Astrocyte of the cerebellum (primary cell): ENCODE measurements around the gene SFXN2.
"Not testable (repeated sequence)": the region's sequence is repeated elsewhere in the genome, so short reads cannot be mapped to it uniquely, and the experiment has no call there.

Source experiments
- DNase-seq: peaks from one replicate; pipeline ENCODE4 v3.0.0-alpha.2; 2011; ENCODE audit warnings: low read depth
- H3K4me3 ChIP-seq: 2 replicates; pipeline ENCODE4 v1.5.1; 2011; ENCODE audit warnings: mild to moderate bottlenecking, low read depth, low read length, moderate library complexity
- in situ Hi-C: cut with HindIII; loops from 2 replicates; pipeline ENCODE4 v1.10.0; 2017; ENCODE audit warnings: low sequenced_read_pairs
- TF ChIP-seq, protein P1 (sequence below): IDR thresholded peaks from 2 replicates; pipeline ENCODE4 v1.5.1; 2012; ENCODE audit warnings: low read length, low read depth, moderate library complexity, mild to moderate bottlenecking; ENCODE audit errors: missing control alignments

Gene SFXN2

DNA sequence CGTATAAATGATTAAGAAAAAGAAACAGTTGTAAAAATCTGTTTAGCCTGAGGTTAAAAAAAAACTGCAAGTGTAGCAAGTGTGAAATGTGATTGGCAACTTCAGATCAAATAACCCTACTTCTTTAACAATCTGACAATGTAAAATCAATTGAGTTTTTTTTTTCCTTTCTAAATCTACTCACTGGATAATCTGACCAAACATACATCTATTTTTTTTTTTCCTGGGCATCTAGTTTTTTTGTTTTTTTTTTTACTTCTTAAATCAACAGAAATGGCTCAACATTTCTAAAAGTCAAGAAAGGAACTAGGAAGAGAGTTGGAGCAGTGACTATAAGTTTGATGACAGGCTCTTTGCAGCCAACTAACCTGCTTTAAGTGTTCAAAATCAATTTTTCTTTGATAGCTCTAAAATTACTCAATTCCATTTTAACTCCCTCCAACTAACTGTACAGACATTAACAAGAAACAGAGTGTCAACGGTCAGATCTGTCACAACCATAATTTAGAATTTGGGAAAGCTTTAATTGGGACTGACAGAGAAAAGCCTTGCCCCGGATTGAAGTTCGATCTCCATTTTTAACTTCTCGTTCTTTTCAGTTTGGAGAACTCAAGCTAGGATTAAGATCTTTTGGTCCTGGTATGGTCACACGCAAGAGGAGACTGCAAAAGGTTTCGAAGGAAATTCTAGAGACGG lies 1.4 kb upstream of the SFXN2 start:
- in situ Hi-C loops: loop anchor here (5.0 kb wide), 1 partner anchor 36 kb away; no protein-coding TSS in a partner anchor
- peak overlapping the region; percentile 93 for H3K4me3 ChIP-seq
- DNase-seq: no peak
- TF ChIP-seq, protein P1, sequence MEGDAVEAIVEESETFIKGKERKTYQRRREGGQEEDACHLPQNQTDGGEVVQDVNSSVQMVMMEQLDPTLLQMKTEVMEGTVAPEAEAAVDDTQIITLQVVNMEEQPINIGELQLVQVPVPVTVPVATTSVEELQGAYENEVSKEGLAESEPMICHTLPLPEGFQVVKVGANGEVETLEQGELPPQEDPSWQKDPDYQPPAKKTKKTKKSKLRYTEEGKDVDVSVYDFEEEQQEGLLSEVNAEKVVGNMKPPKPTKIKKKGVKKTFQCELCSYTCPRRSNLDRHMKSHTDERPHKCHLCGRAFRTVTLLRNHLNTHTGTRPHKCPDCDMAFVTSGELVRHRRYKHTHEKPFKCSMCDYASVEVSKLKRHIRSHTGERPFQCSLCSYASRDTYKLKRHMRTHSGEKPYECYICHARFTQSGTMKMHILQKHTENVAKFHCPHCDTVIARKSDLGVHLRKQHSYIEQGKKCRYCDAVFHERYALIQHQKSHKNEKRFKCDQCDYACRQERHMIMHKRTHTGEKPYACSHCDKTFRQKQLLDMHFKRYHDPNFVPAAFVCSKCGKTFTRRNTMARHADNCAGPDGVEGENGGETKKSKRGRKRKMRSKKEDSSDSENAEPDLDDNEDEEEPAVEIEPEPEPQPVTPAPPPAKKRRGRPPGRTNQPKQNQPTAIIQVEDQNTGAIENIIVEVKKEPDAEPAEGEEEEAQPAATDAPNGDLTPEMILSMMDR: no peak

DNA sequence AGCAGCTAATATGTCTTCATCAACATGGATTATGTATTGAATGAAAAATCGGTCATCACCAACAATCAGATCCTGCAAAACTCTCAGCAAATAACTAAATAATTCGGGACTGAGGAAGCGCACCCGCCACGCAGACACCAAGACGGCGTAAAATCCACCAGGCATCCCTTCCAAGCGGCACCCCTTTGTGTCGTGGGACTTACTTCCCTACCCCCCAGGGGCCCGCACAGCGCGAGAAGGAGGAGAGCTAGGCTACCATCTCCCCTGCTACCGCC lies 960 bp upstream of the SFXN2 start:
- TF ChIP-seq, protein P1: no peak
- no peak for DNase-seq
- peak overlapping the region; percentile 93 for H3K4me3 ChIP-seq
- in situ Hi-C loops: loop anchor here (5.0 kb wide), 1 partner anchor 36 kb away; no protein-coding TSS in a partner anchor

DNA sequence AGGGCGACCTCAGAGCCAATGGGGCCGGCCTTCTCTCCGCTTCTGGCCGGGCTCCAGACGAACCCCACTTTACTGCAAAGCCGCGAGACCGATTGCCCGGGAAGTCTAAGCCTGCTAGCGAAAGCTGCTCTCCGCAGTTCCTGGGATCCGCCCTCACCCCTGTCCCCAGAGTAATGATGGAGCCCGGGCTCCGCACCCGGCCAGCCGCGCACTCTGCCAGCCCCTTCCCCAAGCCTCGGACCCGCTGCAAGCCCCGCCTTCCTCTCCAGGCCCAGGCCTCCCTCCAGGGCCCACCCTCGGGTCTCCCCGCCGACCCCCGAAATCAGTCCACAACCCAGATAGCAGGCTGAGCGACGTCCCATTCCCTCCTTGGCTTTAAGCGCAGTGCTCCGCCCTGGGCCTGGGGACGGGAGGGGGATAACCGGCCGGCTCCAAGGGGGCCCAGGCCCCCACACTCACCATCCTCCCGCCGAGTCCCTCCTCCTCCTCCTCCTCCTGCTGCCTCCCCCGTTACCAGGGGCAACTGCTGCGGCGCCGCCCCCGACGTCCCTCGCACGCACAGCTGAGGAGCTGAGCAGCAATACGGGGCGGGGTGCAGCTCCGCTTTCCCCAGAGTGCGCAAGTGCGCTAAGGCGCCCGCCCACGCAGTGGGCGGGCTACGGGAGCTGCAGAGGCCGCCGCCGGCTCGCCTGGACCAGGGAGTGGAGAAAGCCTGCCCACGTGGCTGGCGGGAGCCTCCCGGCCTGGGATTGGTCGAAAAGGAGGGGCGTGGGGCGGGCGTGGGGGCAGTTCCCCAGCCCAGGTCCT lies 419 bp upstream of the SFXN2 start, which contains the start of gene ARL3:
ARL3 (minus strand) TSS at position 584 of the 807 bp plus-strand sequence; CDS start at position 462, 122 bp downstream.
- TF ChIP-seq, protein P1: peak; percentile 38

DNA sequence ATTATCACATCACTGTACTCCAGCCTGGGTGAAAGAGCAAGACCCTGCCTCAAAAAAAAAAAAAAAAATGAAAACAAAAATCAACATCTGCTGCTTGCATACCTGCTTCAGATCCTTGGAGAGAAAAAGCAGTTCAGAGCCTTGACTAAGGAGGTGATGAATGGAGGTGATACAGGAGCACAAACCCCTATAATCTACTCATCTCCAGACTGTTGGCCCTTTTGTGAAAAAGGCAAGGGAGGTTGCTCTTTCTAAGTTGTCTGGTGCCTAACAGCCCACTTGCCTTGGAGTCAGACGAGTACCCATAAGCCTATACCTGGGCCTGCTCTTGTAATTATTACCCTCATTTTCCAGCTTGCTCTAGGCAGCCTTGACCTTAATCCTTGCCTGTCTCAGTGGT lies 1.4 kb downstream of the SFXN2 start:
- H3K4me3 ChIP-seq: no peak overlapping the region
- TF ChIP-seq, protein P1: no peak
- in situ Hi-C loops: no loop called here
- DNase-seq: no peak

More for the DNA sequence above, 419 bp upstream of the SFXN2 start, which contains the start of gene ARL3:
- H3K4me3 ChIP-seq: peak within 1 kb of the TSS; percentile 93
- peak; percentile 85 for DNase-seq
- in situ Hi-C loops: loop anchor here (5.0 kb wide), 1 partner anchor 37 kb away; no protein-coding TSS in a partner anchor

DNA sequence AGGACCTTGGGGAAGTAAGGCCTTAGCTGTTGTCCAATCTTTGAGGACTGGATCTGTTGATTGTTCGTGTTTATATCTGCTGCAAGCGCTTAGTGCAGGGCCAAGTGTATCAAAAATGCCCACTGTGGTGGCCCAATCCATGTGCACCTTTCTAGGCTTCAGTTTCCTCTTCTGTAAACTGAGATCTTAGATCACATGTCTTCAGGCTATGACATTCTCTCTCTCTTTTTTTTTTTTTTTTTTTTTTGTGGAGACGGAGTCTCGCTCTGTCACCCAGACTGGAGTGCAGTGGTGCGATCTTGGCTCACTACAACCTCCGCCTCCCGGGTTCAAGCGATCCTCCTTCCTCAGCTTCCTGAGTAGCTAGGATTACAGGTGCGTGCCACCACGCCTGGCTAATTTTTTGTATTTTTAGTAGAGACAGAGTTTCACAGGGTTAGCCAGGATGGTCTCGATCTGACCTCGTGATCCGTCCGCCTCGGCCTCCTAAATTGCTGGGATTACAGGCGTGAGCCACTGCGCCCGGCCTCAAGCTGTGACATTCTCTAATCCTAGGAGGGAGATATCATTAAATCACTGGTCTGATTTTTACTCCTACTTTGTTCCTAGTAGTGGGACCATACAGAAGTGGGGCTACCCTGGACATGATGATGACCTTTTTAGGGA lies 2.6 kb downstream of the SFXN2 start:
- DNase-seq, H3K4me3 ChIP-seq, in situ Hi-C loops: not testable (repeated sequence)

DNA sequence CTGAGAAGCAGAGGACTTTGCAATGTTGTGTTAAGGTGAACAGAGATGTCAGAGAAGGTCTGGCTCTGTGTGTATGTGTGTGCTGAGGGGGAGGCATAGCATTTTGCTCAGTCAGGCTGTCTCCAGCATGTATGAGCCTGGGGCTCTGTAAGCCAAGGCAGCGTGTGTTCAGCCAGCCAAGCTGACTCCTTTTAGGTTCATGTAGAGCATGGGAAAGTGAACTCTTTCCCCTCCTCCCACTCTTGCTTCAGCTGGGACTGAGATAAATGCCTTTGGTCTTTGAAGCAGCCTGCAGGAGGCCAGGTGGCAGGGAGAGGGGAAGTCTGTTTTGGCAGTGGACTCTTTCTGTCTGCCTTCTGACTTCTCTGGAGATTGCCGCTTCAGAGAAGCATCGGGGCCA lies 3.8 kb downstream of the SFXN2 start:
- DNase-seq: no peak
- TF ChIP-seq, protein P1: no peak
- H3K4me3 ChIP-seq: no peak overlapping the region
- in situ Hi-C loops: no loop called here
